HG03103 (cell line): Measurements from ENCODE around the gene CAPZA2.
"Not testable (repeated sequence)": the region's sequence is repeated elsewhere in the genome, so short reads cannot be mapped to it uniquely, and the experiment has no call there.

Experiments used
- ATAC-seq: cut with Tn5 transposase; IDR thresholded peaks from one replicate; pipeline ENCODE4 v1.9.1; 2021; ENCODE audit warnings: low read depth; ENCODE audit not compliant: unreplicated experiment

Gene CAPZA2

GRCh38 chr7:116952635-116953371, 90.4 kb downstream of the CAPZA2 start:
- ATAC-seq: peak; percentile 16

GRCh38 chr7:116953372-116953905, 91.1 kb downstream of the CAPZA2 start, which contains the start of gene ST7:
Gene ST7 (plus strand): TSS chr7:116953501. CDS start chr7:116953541, 40 bp downstream.
- peak; percentile 25 for ATAC-seq

GRCh38 chr7:116953906-116954838, 91.8 kb downstream of the CAPZA2 start:
- peak; percentile 12 for ATAC-seq

GRCh38 chr7:116955340-116955739, 93.0 kb downstream of the CAPZA2 start:
- no peak for ATAC-seq

GRCh38 chr7:116955801-116956476, 93.6 kb downstream of the CAPZA2 start:
- peak; percentile 70 for ATAC-seq

GRCh38 chr7:116956477-116956804, 94.1 kb downstream of the CAPZA2 start:
- ATAC-seq: no peak

GRCh38 chr7:116957874-116958273, 95.5 kb downstream of the CAPZA2 start:
- peak; percentile 34 for ATAC-seq

GRCh38 chr7:116961966-116962673, 99.7 kb downstream of the CAPZA2 start:
- ATAC-seq: not testable (repeated sequence)

- no peak for ATAC-seq
Observed at GRCh38 chr7:116963234-116963633, 100.8 kb downstream of the CAPZA2 start.

- no peak for ATAC-seq
Observed at GRCh38 chr7:116966601-116967000, 104.2 kb downstream of the CAPZA2 start.

- ATAC-seq: no peak
Observed at GRCh38 chr7:116967254-116967922, 105.0 kb downstream of the CAPZA2 start.

- ATAC-seq: no peak
Observed at GRCh38 chr7:116967983-116968382, 105.6 kb downstream of the CAPZA2 start.

GRCh38 chr7:116968631-116969030, 106.2 kb downstream of the CAPZA2 start:
- no peak for ATAC-seq

GRCh38 chr7:116969371-116969902, 107.0 kb downstream of the CAPZA2 start:
- ATAC-seq: no peak

GRCh38 chr7:116970238-116970910, 108.0 kb downstream of the CAPZA2 start:
- ATAC-seq: peak; percentile 70

GRCh38 chr7:116971153-116971552, 108.8 kb downstream of the CAPZA2 start:
- not testable (repeated sequence) for ATAC-seq
